Activated CD8-positive, alpha-beta T cell treated with anti-CD3 and anti-CD28 coated beads, Interleukin-2, amount 10 ng/mL, durations not matched to agents 7 days and 5 days (primary cell): Measurements from ENCODE around the gene SYCE1. TPM values are rescaled to one million over a fixed set of nuclear protein-coding genes. Genes with fewer than 3 reads are reported as not detected.
"Not testable (repeated sequence)": the region's sequence is repeated elsewhere in the genome, so short reads cannot be mapped to it uniquely, and the experiment has no call there.

ENCODE experiments used
- ATAC-seq: fragments of 150-1000 bp; cut with Tn5 transposase; one replicate; pipeline ENCODE4 v1.10.0; 2021; ENCODE audit warnings: moderate library complexity
- CTCF ChIA-PET: fragments of 350-600 bp; sonication (Branson Sonifier 250); formaldehyde crosslinking; loops from one replicate; lab custom pipeline; 2021; ENCODE audit warnings: antibody characterized with exemption; lab: Charles Lee
- POLR2A ChIA-PET: fragments of 350-600 bp; sonication (Branson Sonifier 250); formaldehyde crosslinking; loops from one replicate; lab custom pipeline; 2021; ENCODE audit warnings: antibody characterized with exemption; lab: Charles Lee
- DNase-seq: peaks from one replicate; pipeline ENCODE4 v3.0.0-alpha.2; 2020
- H3K27ac Mint-ChIP-seq: one replicate; pipeline ENCODE4 v1.8.0; 2021; ENCODE audit warnings: mild to moderate bottlenecking, mixed read lengths
- H3K27me3 Mint-ChIP-seq: one replicate; pipeline ENCODE4 v1.8.0; 2021; ENCODE audit warnings: low read depth, mixed read lengths
- H3K36me3 Mint-ChIP-seq: one replicate; pipeline ENCODE4 v1.8.0; 2021; ENCODE audit warnings: low read depth, mixed read lengths
- H3K4me1 Mint-ChIP-seq: one replicate; pipeline ENCODE4 v1.8.0; 2021; ENCODE audit warnings: low read depth, mixed read lengths
- H3K4me3 Mint-ChIP-seq: one replicate; pipeline ENCODE4 v1.8.0; 2021; ENCODE audit warnings: mild to moderate bottlenecking, mixed read lengths
- H3K9me3 Mint-ChIP-seq: one replicate; pipeline ENCODE4 v1.8.0; 2022; ENCODE audit warnings: mixed read lengths; ENCODE audit not compliant: insufficient read depth
- total RNA-seq, 2 experiments: library from RNA; stranded (reverse); gene quantifications; one replicate each; pipeline ENCODE4 v1.2.3, GENCODE V29; 2021

The SYCE1 gene, protein sequence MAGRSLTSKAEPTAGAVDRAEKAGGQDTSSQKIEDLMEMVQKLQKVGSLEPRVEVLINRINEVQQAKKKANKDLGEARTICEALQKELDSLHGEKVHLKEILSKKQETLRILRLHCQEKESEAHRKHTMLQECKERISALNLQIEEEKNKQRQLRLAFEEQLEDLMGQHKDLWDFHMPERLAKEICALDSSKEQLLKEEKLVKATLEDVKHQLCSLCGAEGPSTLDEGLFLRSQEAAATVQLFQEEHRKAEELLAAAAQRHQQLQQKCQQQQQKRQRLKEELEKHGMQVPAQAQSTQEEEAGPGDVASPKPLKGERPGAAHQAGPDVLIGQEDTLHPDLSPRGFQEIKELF
- under 1 TPM in 1 of 2 experiments, not detected in 1; 0.21 TPM for total RNA-seq

DNA sequence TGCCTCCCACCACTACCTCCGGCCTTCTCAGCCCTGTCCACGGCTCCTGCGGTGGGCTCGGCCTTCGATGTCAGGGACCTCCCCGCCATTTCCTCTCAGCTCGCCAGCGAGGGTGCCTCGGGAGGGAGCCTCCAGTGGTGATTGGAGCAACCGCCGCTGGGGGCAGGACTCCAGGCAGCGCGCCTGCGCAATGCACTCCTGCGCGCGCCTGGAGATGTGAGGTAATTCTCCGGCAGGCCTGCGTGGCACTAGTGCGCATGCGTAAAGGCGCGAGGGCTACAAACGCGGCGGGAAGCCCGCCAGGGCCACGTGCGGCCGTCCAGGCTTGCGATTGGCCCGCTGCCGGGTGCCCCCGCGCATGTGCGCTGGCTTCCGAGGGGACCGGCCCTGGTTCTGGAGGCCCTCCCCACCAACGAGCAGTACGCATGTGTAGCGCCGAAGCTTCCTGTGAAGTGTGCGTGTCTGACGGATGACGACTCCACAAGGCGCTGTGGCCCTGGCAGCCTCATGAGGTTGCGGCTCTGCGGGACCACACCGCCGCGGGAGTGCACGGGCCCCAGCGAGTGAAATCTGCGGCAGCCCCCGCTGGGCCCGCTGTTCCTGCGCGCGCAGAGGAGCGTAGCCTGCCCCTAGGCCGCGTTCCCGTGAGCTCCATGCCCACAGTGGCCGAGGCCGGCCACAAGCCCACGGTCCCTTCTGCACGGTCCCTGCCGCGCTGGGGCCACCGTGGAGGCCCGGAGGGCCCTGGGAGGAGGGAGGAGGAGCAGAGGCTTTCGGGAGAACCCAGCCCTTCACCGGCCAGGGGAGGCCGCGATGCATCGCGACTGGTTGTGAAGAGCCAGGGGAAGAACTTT lies at the start of gene SYCE1:
TSS of gene SYCE1 (minus strand) at position 143 of the 854 bp plus-strand sequence. CDS start at position 89, 54 bp downstream.
- Mint-ChIP-seq H3K9me3 (peaks cover 3% of the 10 kb centered on the region), H3K4me1 (no peaks in the 10 kb centered on the region), H3K4me3 (no peak within 1 kb of the TSS), H3K27me3 (peaks cover 3% of the 10 kb centered on the region), H3K36me3 (no peaks in the 10 kb centered on the region), H3K27ac (no peak within 1 kb of the TSS)
- ChIA-PET POLR2A (no interaction called here), CTCF (no interaction called here)
- ATAC-seq, result no peak
- no peak for DNase-seq

GRCh38 chr10:133614830-133615580 lies 49.6 kb upstream of the SYCE1 start:
- ATAC-seq (no peak), DNase-seq (no peak)
- no peaks in the 10 kb centered on the region for H3K4me1 Mint-ChIP-seq
- H3K27ac Mint-ChIP-seq, result no peak overlapping the region
- ChIA-PET CTCF (interaction anchor here (1.2 kb wide), 1 partner anchor 94 kb away, joined by 3 read pairs; no protein-coding TSS in a partner anchor), POLR2A (interaction anchor here (1.0 kb wide), 1 partner anchor 227 kb away, joined by 3 read pairs; no protein-coding TSS in a partner anchor)
- peaks cover 19% of the 10 kb centered on the region for H3K27me3 Mint-ChIP-seq
- H3K36me3 Mint-ChIP-seq, result no peaks in the 10 kb centered on the region
- H3K4me3 Mint-ChIP-seq, result no peak overlapping the region
- no peaks in the 10 kb centered on the region for H3K9me3 Mint-ChIP-seq

DNA sequence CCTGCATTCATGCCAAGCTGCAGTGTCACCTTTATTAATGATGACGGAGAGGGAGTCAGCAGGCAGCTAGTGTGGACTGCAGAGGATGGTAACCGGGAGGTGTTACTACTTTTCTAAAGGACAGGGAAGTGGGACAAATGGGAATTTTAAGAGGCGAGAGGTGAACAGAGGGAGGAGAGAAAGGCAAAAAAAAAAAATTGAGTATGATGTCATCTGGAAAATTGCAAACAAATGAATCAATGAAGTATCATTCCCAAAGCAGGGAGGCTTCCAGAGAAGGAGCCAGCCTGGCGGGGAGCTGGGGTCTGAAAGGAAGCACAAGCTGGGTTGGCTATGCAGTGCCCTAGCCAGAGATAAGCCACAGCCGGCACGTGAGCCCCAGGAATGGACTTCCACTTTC lies 48.3 kb upstream of the SYCE1 start:
- ChIA-PET POLR2A (no interaction called here), CTCF (interaction anchor here (1.2 kb wide), 1 partner anchor 93 kb away, joined by 3 read pairs; no protein-coding TSS in a partner anchor)
- no peaks in the 10 kb centered on the region for H3K4me1 Mint-ChIP-seq
- peaks cover 24% of the 10 kb centered on the region for H3K27me3 Mint-ChIP-seq
- DNase-seq (no peak), ATAC-seq (no peak)
- no peaks in the 10 kb centered on the region for H3K9me3 Mint-ChIP-seq
- H3K27ac Mint-ChIP-seq, result no peak overlapping the region
- no peaks in the 10 kb centered on the region for H3K36me3 Mint-ChIP-seq
- no peak overlapping the region for H3K4me3 Mint-ChIP-seq

DNA sequence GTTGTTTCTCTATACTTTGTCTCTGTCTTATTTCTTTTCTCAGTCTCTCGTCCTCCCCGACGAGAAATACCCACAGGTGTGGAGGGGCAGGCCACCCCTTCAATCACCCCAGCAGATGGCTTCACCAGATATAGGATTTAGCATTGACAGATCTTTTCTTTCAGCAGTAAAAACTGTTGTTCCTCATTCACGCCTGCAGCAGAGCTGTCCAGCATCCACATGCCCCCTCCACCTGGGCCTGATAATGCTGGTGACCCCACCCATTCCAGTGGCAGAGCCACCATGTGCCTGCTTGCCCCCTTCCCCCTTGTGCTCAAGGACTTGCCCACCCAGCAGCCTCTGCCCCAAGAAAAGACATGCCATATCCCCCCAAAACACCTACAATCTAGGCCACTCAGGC lies 45.7 kb upstream of the SYCE1 start:
- no peak overlapping the region for H3K4me3 Mint-ChIP-seq
- H3K4me1 Mint-ChIP-seq, result no peaks in the 10 kb centered on the region
- POLR2A ChIA-PET, result no interaction called here
- ATAC-seq (no peak), DNase-seq (no peak)
- CTCF ChIA-PET, result no interaction called here
- H3K27ac Mint-ChIP-seq, result no peak overlapping the region
- no peaks in the 10 kb centered on the region for H3K36me3 Mint-ChIP-seq
- peaks cover 10% of the 10 kb centered on the region for H3K9me3 Mint-ChIP-seq
- peaks cover 41% of the 10 kb centered on the region for H3K27me3 Mint-ChIP-seq

DNA sequence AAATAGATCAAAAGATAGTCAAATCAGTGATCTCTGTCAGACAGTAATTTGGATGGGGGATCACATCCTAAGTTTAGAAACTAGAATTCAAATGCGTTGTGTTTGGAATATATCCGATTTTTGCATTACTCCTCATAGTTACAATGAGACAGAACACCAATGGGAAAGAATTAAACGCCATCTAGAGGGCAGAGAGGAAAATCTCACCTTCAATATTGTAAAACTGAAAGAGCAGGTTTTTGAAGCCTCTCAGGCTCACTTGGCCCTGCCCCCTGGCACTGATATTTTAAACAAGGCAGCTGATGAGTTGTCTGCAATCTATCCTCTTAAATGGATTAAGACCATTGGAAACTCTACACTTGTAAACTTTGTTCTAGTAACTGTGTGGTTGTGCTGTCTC lies 43.5 kb upstream of the SYCE1 start:
- peaks cover 10% of the 10 kb centered on the region for H3K9me3 Mint-ChIP-seq
- H3K27me3 Mint-ChIP-seq, result peaks cover 51% of the 10 kb centered on the region
- H3K4me1 Mint-ChIP-seq, result no peaks in the 10 kb centered on the region
- no peak overlapping the region for H3K4me3 Mint-ChIP-seq
- no peak for DNase-seq
- CTCF ChIA-PET, result interaction anchor here (0.9 to 1.6 kb wide), 2 partner anchors 11 to 170 kb away, joined by 4 read pairs; no protein-coding TSS in a partner anchor
- no peak overlapping the region for H3K27ac Mint-ChIP-seq
- ATAC-seq, result no peak
- no peaks in the 10 kb centered on the region for H3K36me3 Mint-ChIP-seq
- POLR2A ChIA-PET, result no interaction called here

DNA sequence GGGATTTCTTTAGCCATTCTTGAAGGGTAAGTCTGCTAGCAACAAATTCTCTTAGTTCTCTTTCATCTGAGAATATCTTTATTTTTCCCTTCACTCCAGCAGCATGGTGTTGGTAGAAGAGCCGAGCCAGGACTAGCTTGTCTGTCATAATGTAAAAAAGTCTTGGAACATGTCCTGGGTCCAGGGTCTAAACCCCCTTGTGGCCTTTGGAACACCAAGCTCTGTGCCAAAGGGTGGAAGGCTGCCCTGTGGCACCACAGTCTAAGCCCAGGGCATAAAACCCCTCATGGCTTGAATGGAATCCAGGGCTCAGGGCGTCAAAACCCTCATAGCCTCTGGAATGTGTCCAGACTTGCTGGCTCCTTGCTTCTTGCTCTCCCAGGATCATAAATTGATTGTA lies 38.1 kb upstream of the SYCE1 start:
- H3K4me3 Mint-ChIP-seq, H3K4me1 Mint-ChIP-seq, H3K36me3 Mint-ChIP-seq, H3K27ac Mint-ChIP-seq, DNase-seq, CTCF ChIA-PET, POLR2A ChIA-PET, ATAC-seq: not testable (repeated sequence)
- peaks cover 58% of the 10 kb centered on the region for H3K27me3 Mint-ChIP-seq
- peaks cover 10% of the 10 kb centered on the region for H3K9me3 Mint-ChIP-seq

GRCh38 chr10:133600657-133601056 lies 35.3 kb upstream of the SYCE1 start:
- no peaks in the 10 kb centered on the region for H3K9me3 Mint-ChIP-seq
- ChIA-PET CTCF (interaction anchor here (1.2 kb wide), 1 partner anchor 162 kb away, joined by 5 read pairs; no protein-coding TSS in a partner anchor), POLR2A (no interaction called here)
- H3K36me3 Mint-ChIP-seq, result no peaks in the 10 kb centered on the region
- no peak overlapping the region for H3K27ac Mint-ChIP-seq
- no peak for DNase-seq
- ATAC-seq, result no peak
- no peak overlapping the region for H3K4me3 Mint-ChIP-seq
- peaks cover 51% of the 10 kb centered on the region for H3K27me3 Mint-ChIP-seq
- no peaks in the 10 kb centered on the region for H3K4me1 Mint-ChIP-seq

- H3K27me3 Mint-ChIP-seq, result peaks cover 51% of the 10 kb centered on the region
- CTCF ChIA-PET, result interaction anchor here (1.2 kb wide), 1 partner anchor 161 kb away, joined by 5 read pairs; no protein-coding TSS in a partner anchor
- H3K4me1 Mint-ChIP-seq, H3K36me3 Mint-ChIP-seq, H3K4me3 Mint-ChIP-seq, ATAC-seq, DNase-seq, POLR2A ChIA-PET, H3K9me3 Mint-ChIP-seq, H3K27ac Mint-ChIP-seq: not testable (repeated sequence)
Measured at GRCh38 chr10:133599869-133600268, 34.5 kb upstream of the SYCE1 start.

GRCh38 chr10:133592716-133593115 lies 27.3 kb upstream of the SYCE1 start:
- Mint-ChIP-seq H3K27ac (no peak overlapping the region), H3K27me3 (peaks cover 37% of the 10 kb centered on the region), H3K36me3 (no peaks in the 10 kb centered on the region), H3K4me3 (no peak overlapping the region), H3K4me1 (no peaks in the 10 kb centered on the region), H3K9me3 (no peaks in the 10 kb centered on the region)
- no peak for ATAC-seq
- ChIA-PET CTCF (no interaction called here), POLR2A (no interaction called here)
- no peak for DNase-seq

DNA sequence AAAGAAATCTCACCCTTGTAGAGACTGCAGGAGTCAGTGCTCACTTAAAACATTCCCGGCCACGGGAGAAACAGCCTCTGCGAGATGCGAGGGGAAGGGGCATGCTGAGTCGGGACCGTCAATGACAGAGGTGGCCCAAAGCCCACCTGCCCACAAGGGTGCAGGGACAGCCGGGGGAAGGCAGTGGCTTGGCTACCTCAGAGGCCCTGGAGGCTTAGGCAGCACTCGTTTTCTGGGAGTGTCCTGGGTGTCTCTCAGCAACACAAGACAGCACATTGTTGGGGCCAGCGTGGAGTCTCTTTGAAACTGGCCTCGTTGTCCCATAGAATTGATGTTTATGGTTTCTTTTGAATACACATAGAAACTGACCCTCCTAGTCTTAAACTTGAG lies 25.6 kb upstream of the SYCE1 start:
- Mint-ChIP-seq H3K36me3 (no peaks in the 10 kb centered on the region), H3K4me3 (no peak overlapping the region), H3K4me1 (no peaks in the 10 kb centered on the region), H3K27ac (no peak overlapping the region), H3K27me3 (peaks cover 31% of the 10 kb centered on the region), H3K9me3 (no peaks in the 10 kb centered on the region)
- ATAC-seq (no peak), DNase-seq (no peak)
- POLR2A ChIA-PET, result no interaction called here
- CTCF ChIA-PET, result no interaction called here

DNA sequence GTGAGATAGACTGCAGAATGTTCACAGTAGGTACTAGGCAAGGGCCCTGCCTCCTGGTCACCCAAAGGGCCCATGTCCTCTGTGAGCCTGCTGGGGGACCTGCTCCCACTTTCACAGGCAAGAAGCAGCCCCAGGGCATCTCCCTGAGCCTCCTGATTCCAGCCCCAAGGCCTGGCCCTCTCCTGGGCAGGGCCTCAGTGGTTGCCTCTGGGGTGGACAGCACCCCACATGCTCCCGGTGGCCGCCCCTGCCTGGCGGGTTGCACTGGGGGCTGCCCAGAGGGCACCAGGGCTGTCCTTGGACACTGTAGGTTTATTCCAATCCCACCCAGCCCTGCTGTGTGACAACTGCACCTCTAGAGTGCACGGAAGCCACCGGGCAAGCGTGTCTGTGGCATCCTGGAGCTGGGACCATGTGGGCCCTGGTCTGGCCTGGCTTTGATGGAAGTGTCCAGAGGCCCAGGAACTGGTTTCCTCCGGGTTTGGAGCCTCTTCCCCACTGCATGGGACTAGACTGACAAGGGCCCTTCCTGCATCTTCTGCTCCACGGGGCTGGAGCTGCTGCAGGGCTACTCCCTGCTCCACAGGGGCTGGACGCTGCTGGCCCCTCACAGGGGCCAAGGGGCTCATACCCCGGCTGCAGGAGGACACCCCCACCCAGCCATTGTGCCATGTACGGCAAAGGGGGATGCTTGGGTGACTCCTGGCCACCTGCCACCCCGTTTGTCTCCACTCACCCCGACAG lies 25.0 kb upstream of the SYCE1 start:
- Mint-ChIP-seq H3K27ac (no peak overlapping the region), H3K27me3 (peaks cover 29% of the 10 kb centered on the region), H3K4me3 (no peak overlapping the region), H3K9me3 (no peaks in the 10 kb centered on the region), H3K4me1 (no peaks in the 10 kb centered on the region), H3K36me3 (no peaks in the 10 kb centered on the region)
- no peak for ATAC-seq
- no peak for DNase-seq
- ChIA-PET CTCF (no interaction called here), POLR2A (no interaction called here)
